ENCODE data around the gene PRKCG. TPM values are rescaled to one million over a fixed set of nuclear protein-coding genes. Genes with fewer than 3 reads are reported as not detected.

PRKCG gene
- total and polyA plus RNA-seq, 7 experiments from 2014 or later: 0.05 to 2.4 (median 1.6) TPM; not detected in 4

GRCh38 chr19:53896682-53897081 lies 14.7 kb downstream of the PRKCG start:
- CTCF ChIA-PET: no interaction called here
- peaks cover 17 to 84% (median 62%) of the 10 kb centered on the region in 5 donors for H3K27me3 Mint-ChIP-seq

GRCh38 chr19:53897459-53897858 lies 15.5 kb downstream of the PRKCG start:
- Histone ChIP-seq H3K4me3 (ENCODE audit: low read length) (no peak overlapping the region), H3K9me3 (ENCODE audit: control insufficient read depth in 2 of 3, low read length in 3 of 3) (peaks cover 0 to 5% (median 0%) of the 10 kb centered on the region in 3 experiments), H3K27ac (ENCODE audit: low read depth, low read length) (no peak overlapping the region), H3K36me3 (ENCODE audit: control insufficient read depth in 2 of 3, insufficient read depth in 3 of 3, low read length in 3 of 3) (no peaks in the 10 kb centered on the region), H3K4me1 (ENCODE audit: control insufficient read depth in 2 of 2, insufficient read depth in 2 of 2, low read length in 2 of 2) (no peaks in the 10 kb centered on the region), H3K27me3 (ENCODE audit: control insufficient read depth in 2 of 2, insufficient read depth in 2 of 2, low read length in 2 of 2) (peaks cover 0 to 7% of the 10 kb centered on the region in 2 donors)
- peaks cover 16 to 84% (median 56%) of the 10 kb centered on the region in 5 donors for H3K27me3 Mint-ChIP-seq
- no peak overlapping the region for H3K27ac Mint-ChIP-seq
- peaks cover 0 to 13% (median 6%) of the 10 kb centered on the region in 7 donors for H3K4me1 Mint-ChIP-seq
- peaks cover 0 to 3% (median 0%) of the 10 kb centered on the region in 5 donors for H3K36me3 Mint-ChIP-seq
- no peak for DNase-seq
- POLR2A ChIA-PET: no interaction called here
- CTCF ChIA-PET: no interaction called here
- no peak overlapping the region for H3K4me3 Mint-ChIP-seq
- H3K9me3 Mint-ChIP-seq: peaks cover 0 to 10% (median 1%) of the 10 kb centered on the region in 11 donors
- intact Hi-C loops (cut with micrococcal nuclease): no loop called here
- ATAC-seq: no peak

More at GRCh38 chr19:53896682-53897081, 14.7 kb downstream of the PRKCG start:
- Mint-ChIP-seq H3K4me1 (peaks cover 0 to 16% (median 6%) of the 10 kb centered on the region in 7 donors), H3K9me3 (peaks cover 0 to 8% (median 1%) of the 10 kb centered on the region in 11 donors), H3K36me3 (peaks cover 0 to 7% (median 0%) of the 10 kb centered on the region in 5 donors), H3K27ac (no peak overlapping the region), H3K4me3 (no peak overlapping the region)
- POLR2A ChIA-PET: no interaction called here
- intact Hi-C loops (cut with micrococcal nuclease): no loop called here
- Histone ChIP-seq H3K27ac (ENCODE audit: low read depth, low read length) (no peak overlapping the region), H3K27me3 (ENCODE audit: control insufficient read depth in 2 of 2, insufficient read depth in 2 of 2, low read length in 2 of 2) (peaks cover 0 to 8% of the 10 kb centered on the region in 2 donors), H3K9me3 (ENCODE audit: control insufficient read depth in 2 of 3, low read length in 3 of 3) (peaks cover 0 to 5% (median 0%) of the 10 kb centered on the region in 3 experiments), H3K4me3 (ENCODE audit: low read length) (no peak overlapping the region), H3K36me3 (ENCODE audit: control insufficient read depth in 2 of 3, insufficient read depth in 3 of 3, low read length in 3 of 3) (no peaks in the 10 kb centered on the region), H3K4me1 (ENCODE audit: control insufficient read depth in 2 of 2, insufficient read depth in 2 of 2, low read length in 2 of 2) (no peaks in the 10 kb centered on the region)
- DNase-seq (no peak), ATAC-seq (no peak)

- H3K9me3 Mint-ChIP-seq: peaks cover 0 to 13% (median 3%) of the 10 kb centered on the region in 11 donors
- no peaks in the 10 kb centered on the region for H3K36me3 ChIP-seq (ENCODE audit: control insufficient read depth in 2 of 3, insufficient read depth in 3 of 3, low read length in 3 of 3)
- ChIA-PET CTCF (interaction anchor here (0.6 kb wide), 1 partner anchor 384 kb away, joined by 3 read pairs; no protein-coding TSS in a partner anchor), POLR2A (no interaction called here)
- DNase-seq: no peak
- peaks cover 16 to 86% (median 55%) of the 10 kb centered on the region in 5 donors for H3K27me3 Mint-ChIP-seq
- no peak overlapping the region for H3K27ac Mint-ChIP-seq
- H3K27me3 ChIP-seq (ENCODE audit: control insufficient read depth in 2 of 2, insufficient read depth in 2 of 2, low read length in 2 of 2): peaks cover 0 to 7% of the 10 kb centered on the region in 2 donors
- H3K4me3 ChIP-seq (ENCODE audit: low read length): no peak overlapping the region
- peaks cover 0 to 5% (median 0%) of the 10 kb centered on the region in 3 experiments for H3K9me3 ChIP-seq (ENCODE audit: control insufficient read depth in 2 of 3, low read length in 3 of 3)
- peaks cover 0 to 3% (median 0%) of the 10 kb centered on the region in 5 donors for H3K36me3 Mint-ChIP-seq
- no peak overlapping the region for H3K27ac ChIP-seq (ENCODE audit: low read depth, low read length)
- no peaks in the 10 kb centered on the region for H3K4me1 ChIP-seq (ENCODE audit: control insufficient read depth in 2 of 2, insufficient read depth in 2 of 2, low read length in 2 of 2)
- no peak for ATAC-seq
- H3K4me3 Mint-ChIP-seq: no peak overlapping the region
- H3K4me1 Mint-ChIP-seq: peaks cover 0 to 14% (median 6%) of the 10 kb centered on the region in 7 donors
- intact Hi-C loops (cut with micrococcal nuclease): no loop called here
Measured at GRCh38 chr19:53898166-53898565, 16.2 kb downstream of the PRKCG start.

DNA sequence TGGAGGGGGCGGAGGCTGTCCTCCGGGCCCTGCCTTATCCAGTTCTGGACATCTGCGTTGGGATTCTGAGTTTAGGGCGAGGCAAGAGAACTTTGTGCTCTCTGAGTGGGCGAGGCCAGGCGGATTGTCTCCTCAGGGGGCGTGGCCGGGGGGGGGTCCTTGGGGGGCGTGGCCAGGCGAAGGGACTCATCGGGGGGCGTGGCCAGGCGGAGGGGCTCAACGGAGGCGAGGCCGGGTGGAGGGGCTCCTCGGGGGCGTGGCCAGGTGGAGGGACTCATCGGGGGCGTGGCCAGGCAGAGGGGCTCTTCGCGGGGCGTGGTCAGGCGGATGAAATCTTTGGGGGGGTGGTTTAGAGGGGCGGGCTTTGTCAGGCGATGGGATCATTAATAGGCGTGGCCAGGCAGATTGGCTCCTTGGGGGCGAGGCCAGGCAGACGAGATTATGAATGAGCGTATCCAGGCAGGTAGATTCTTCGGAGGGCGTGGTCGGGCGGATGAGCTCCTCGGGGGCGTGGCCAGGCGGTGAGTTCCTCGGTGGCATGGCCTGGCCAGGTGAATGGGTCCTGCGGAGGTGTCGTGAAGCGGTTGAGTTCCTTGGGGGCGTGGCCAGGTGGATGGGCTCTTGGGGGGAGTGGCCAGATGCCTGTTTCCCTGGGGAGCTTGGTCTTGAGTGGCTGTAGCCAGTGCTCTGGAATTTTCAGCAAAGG lies 16.8 kb downstream of the PRKCG start:
- H3K4me1 ChIP-seq (ENCODE audit: control insufficient read depth in 2 of 2, insufficient read depth in 2 of 2, low read length in 2 of 2): no peaks in the 10 kb centered on the region
- DNase-seq (no peak), ATAC-seq (no peak)
- CTCF ChIA-PET: no interaction called here
- H3K4me3 ChIP-seq (ENCODE audit: low read length): no peak overlapping the region
- peaks cover 0 to 5% (median 0%) of the 10 kb centered on the region in 3 experiments for H3K9me3 ChIP-seq (ENCODE audit: control insufficient read depth in 2 of 3, low read length in 3 of 3)
- H3K4me1 Mint-ChIP-seq: peaks cover 0 to 14% (median 6%) of the 10 kb centered on the region in 7 donors
- POLR2A ChIA-PET: no interaction called here
- intact Hi-C loops (cut with micrococcal nuclease): no loop called here
- H3K27ac Mint-ChIP-seq: peak overlapping the region in 1 of 9 donors; percentile 5
- peaks cover 16 to 87% (median 55%) of the 10 kb centered on the region in 5 donors for H3K27me3 Mint-ChIP-seq
- no peak overlapping the region for H3K4me3 Mint-ChIP-seq
- peaks cover 0 to 15% (median 3%) of the 10 kb centered on the region in 11 donors for H3K9me3 Mint-ChIP-seq
- H3K36me3 ChIP-seq (ENCODE audit: control insufficient read depth in 2 of 3, insufficient read depth in 3 of 3, low read length in 3 of 3): no peaks in the 10 kb centered on the region
- H3K27me3 ChIP-seq (ENCODE audit: control insufficient read depth in 2 of 2, insufficient read depth in 2 of 2, low read length in 2 of 2): peaks cover 0 to 7% of the 10 kb centered on the region in 2 donors
- peaks cover 0 to 3% (median 0%) of the 10 kb centered on the region in 5 donors for H3K36me3 Mint-ChIP-seq
- H3K27ac ChIP-seq (ENCODE audit: low read depth, low read length): no peak overlapping the region

DNA sequence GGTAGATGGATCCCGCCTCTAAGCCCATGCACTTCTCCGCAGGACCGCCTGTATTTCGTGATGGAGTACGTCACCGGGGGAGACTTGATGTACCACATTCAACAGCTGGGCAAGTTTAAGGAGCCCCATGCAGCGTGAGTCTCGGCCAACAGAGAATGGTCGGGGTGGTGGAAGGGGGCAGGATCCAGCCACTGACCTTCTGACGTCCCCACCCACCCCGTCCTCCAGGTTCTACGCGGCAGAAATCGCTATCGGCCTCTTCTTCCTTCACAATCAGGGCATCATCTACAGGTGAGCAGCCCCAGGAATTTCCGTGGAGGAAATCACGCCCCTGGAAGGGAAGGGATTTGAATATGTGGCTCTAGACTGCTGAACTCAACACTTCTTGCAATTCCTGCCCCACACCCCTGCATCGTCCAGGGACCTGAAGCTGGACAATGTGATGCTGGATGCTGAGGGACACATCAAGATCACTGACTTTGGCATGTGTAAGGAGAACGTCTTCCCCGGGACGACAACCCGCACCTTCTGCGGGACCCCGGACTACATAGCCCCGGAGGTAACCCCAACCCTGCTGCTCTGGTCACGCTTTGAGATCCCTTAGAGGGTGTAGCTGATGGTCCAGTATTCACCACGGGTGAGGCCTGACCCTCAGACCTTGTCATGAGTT lies 18.3 kb downstream of the PRKCG start:
- POLR2A ChIA-PET: no interaction called here
- CTCF ChIA-PET: interaction anchor here (0.6 kb wide), 1 partner anchor 16 kb away, joined by 3 read pairs; no protein-coding TSS in a partner anchor
- Mint-ChIP-seq H3K9me3 (peaks cover 0 to 15% (median 3%) of the 10 kb centered on the region in 11 donors), H3K4me1 (peaks cover 0 to 17% (median 6%) of the 10 kb centered on the region in 7 donors), H3K27ac (no peak overlapping the region), H3K4me3 (no peak overlapping the region), H3K27me3 (peaks cover 22 to 88% (median 58%) of the 10 kb centered on the region in 5 donors), H3K36me3 (peaks cover 0 to 3% (median 0%) of the 10 kb centered on the region in 5 donors)
- H3K27ac ChIP-seq (ENCODE audit: low read depth, low read length): no peak overlapping the region
- no peak overlapping the region for H3K4me3 ChIP-seq (ENCODE audit: low read length)
- peaks cover 0 to 5% (median 0%) of the 10 kb centered on the region in 3 experiments for H3K9me3 ChIP-seq (ENCODE audit: control insufficient read depth in 2 of 3, low read length in 3 of 3)
- intact Hi-C loops (cut with micrococcal nuclease): loop anchor here in 1 of 2 donors (10.0 kb wide), 1 partner anchor 74 kb away; no protein-coding TSS in a partner anchor
- H3K27me3 ChIP-seq (ENCODE audit: control insufficient read depth in 2 of 2, insufficient read depth in 2 of 2, low read length in 2 of 2): peaks cover 0 to 9% of the 10 kb centered on the region in 2 donors
- no peaks in the 10 kb centered on the region for H3K4me1 ChIP-seq (ENCODE audit: control insufficient read depth in 2 of 2, insufficient read depth in 2 of 2, low read length in 2 of 2)
- DNase-seq: no peak
- H3K36me3 ChIP-seq (ENCODE audit: control insufficient read depth in 2 of 3, insufficient read depth in 3 of 3, low read length in 3 of 3): no peaks in the 10 kb centered on the region
- ATAC-seq: no peak

- Histone ChIP-seq H3K27ac (ENCODE audit: low read depth, low read length) (no peak overlapping the region), H3K4me3 (ENCODE audit: low read length) (no peak overlapping the region), H3K27me3 (ENCODE audit: control insufficient read depth in 2 of 2, insufficient read depth in 2 of 2, low read length in 2 of 2) (peaks cover 0 to 18% of the 10 kb centered on the region in 2 donors), H3K9me3 (ENCODE audit: control insufficient read depth in 2 of 3, low read length in 3 of 3) (peaks cover 0 to 5% (median 0%) of the 10 kb centered on the region in 3 experiments), H3K4me1 (ENCODE audit: control insufficient read depth in 2 of 2, insufficient read depth in 2 of 2, low read length in 2 of 2) (peaks cover 5 to 7% of the 10 kb centered on the region in 2 donors), H3K36me3 (ENCODE audit: control insufficient read depth in 2 of 3, insufficient read depth in 3 of 3, low read length in 3 of 3) (no peaks in the 10 kb centered on the region)
- ATAC-seq (peak; percentile 49), DNase-seq (peak in 7 of 9 donors; percentile 22 to 63 (median 48))
- H3K9me3 Mint-ChIP-seq: peaks cover 0 to 16% (median 3%) of the 10 kb centered on the region in 11 donors
- peaks cover 33 to 89% (median 69%) of the 10 kb centered on the region in 5 donors for H3K27me3 Mint-ChIP-seq
- intact Hi-C loops (cut with micrococcal nuclease): loop anchor here (1.0 to 10.0 kb wide), 3 partner anchors 26 to 72 kb away; partner anchors contain the start of gene MYADM (in 1 of the 2)
- H3K4me3 Mint-ChIP-seq: no peak overlapping the region
- H3K27ac Mint-ChIP-seq: peak overlapping the region in 2 of 9 donors; percentile 28 to 32
- ChIA-PET POLR2A (no interaction called here), CTCF (no interaction called here)
- peaks cover 0 to 7% (median 0%) of the 10 kb centered on the region in 5 donors for H3K36me3 Mint-ChIP-seq
- H3K4me1 Mint-ChIP-seq: peaks cover 15 to 28% (median 20%) of the 10 kb centered on the region in 7 donors
Measured at GRCh38 chr19:53903055-53903680, 21.2 kb downstream of the PRKCG start.

All from naive thymus-derived CD4-positive, alpha-beta T cell (primary cell).